WERI-Rb-1 (cell line): ENCODE measurements around the gene RGS3.

Experiments used
- DNase-seq: peaks from one replicate; pipeline ENCODE4 v3.0.0-alpha.2; 2020
- H3K27ac ChIP-seq: fragments of 250-450 bp; sonication (Bioruptor Pico); 2 replicates; pipeline ENCODE4 v1.5.1; 2020; ENCODE audit warnings: mild to moderate bottlenecking, moderate library complexity
- H3K27me3 ChIP-seq: fragments of 250-450 bp; sonication (Bioruptor Pico); 2 replicates; pipeline ENCODE4 v1.5.1; 2021; ENCODE audit warnings: mild to moderate bottlenecking, low read depth, moderate library complexity; ENCODE audit not compliant: insufficient read depth, severe bottlenecking
- H3K36me3 ChIP-seq: fragments of 250-450 bp; sonication (Bioruptor Pico); 2 replicates; pipeline ENCODE4 v1.5.1; 2020; ENCODE audit warnings: mild to moderate bottlenecking, moderate library complexity
- H3K4me3 ChIP-seq: 2 replicates; pipeline ENCODE4 v1.5.1; 2011; ENCODE audit warnings: low read depth, mild to moderate bottlenecking, control low read depth, low read length
- H3K9me3 ChIP-seq: fragments of 250-450 bp; sonication (Bioruptor Pico); 2 replicates; pipeline ENCODE4 v1.5.1; 2021; ENCODE audit warnings: mild to moderate bottlenecking, moderate library complexity; ENCODE audit not compliant: severe bottlenecking
- CTCF ChIP-seq: IDR thresholded peaks from 2 replicates; pipeline ENCODE4 v1.5.1; 2011; ENCODE audit warnings: low read depth, mild to moderate bottlenecking, control low read depth, inconsistent platforms, low read length

The RGS3 gene

DNA sequence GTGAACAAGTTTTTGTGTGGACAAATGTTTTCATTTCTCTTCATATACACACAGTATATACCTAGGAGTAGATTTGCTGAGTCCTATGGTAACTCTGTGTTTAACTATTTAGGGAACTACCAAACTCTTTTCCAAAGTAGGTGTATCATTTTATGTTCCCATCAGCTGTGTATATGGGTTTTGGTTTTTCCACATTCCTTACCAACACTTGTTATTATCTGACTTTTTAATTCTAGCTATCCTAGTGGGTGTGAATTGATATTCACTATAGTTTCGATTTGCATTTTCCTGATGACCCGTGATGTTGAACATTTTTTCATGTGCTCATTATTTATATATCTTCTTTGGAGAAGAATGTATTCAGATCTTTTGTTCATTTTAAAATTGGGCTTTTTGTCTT lies 3.7 kb downstream of the RGS3 start:
- Histone ChIP-seq H3K9me3 (peaks cover 4% of the 10 kb centered on the region), H3K36me3 (no peaks in the 10 kb centered on the region), H3K27ac (no peak overlapping the region), H3K27me3 (no peaks in the 10 kb centered on the region), H3K4me3 (no peak overlapping the region)
- no peak for TF ChIP-seq CTCF
- DNase-seq = no peak

DNA sequence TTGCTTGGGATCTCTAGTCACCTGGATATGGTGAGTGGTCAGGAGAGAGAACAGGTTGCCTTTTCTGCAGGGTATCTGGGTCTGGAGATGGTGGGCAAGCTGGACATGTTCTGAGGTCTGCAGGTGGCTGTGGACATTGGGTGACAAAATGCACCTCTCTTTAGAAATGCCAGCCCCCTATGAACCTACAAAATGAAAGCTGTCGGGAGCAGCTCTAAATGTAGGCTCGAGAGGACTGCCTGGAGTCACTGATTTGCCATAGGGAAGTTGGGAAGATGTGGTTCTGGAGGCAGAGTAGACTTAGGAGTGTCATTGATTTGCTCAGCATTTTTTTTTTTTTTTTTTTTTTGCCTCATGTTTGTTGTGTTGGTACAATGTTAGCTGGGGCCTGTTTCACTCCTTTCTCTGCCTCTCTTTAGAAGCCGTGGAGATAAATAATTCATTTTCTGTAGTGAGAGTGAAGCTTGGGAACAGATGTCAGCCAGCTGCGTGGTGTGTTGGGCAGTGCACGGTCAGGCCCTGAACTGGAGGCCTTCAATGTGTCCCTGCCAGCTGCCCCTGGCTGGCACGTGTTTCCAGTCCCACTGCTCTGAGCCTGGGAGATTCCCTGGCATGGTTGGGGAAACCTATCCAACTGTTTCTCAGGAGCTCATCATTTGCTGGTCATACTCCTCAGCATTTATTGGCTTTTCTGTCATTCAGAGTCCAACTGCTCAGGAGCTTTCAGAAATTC lies 5.4 kb downstream of the RGS3 start:
- no peaks in the 10 kb centered on the region for H3K36me3 ChIP-seq
- H3K27me3 ChIP-seq = no peaks in the 10 kb centered on the region
- TF ChIP-seq CTCF = no peak
- H3K9me3 ChIP-seq = peaks cover 6% of the 10 kb centered on the region
- no peak overlapping the region for H3K4me3 ChIP-seq
- no peak overlapping the region for H3K27ac ChIP-seq
- no peak for DNase-seq

DNA sequence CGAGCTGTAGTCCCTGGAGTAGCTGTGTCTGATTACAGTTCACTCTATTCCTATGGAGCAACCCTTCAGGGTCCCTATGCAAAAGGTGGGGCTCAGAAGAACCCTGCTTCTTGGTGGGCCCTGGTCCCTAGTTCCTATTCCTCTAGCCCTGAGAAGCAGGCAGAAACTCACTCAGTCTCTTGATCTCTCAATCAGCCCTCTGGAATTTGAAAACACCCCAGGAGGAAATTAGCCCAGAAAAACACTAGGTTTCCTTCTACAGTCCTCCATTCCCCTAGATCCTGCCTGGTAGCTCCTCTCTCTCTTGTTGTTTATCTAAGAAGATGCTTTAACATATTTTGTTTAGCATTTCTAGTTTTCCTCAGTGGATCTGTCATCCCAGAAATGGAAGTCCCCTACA lies 7.6 kb downstream of the RGS3 start:
- H3K36me3 ChIP-seq = no peaks in the 10 kb centered on the region
- DNase-seq = no peak
- TF ChIP-seq CTCF = no peak
- H3K27me3 ChIP-seq = no peaks in the 10 kb centered on the region
- H3K4me3 ChIP-seq = no peak overlapping the region
- peaks cover 6% of the 10 kb centered on the region for H3K9me3 ChIP-seq
- no peak overlapping the region for H3K27ac ChIP-seq

GRCh38 chr9:113471566-113471965 lies 8.0 kb downstream of the RGS3 start:
- H3K27me3 ChIP-seq = no peaks in the 10 kb centered on the region
- H3K27ac ChIP-seq = no peak overlapping the region
- peaks cover 6% of the 10 kb centered on the region for H3K9me3 ChIP-seq
- H3K4me3 ChIP-seq = no peak overlapping the region
- no peak for DNase-seq
- H3K36me3 ChIP-seq = no peaks in the 10 kb centered on the region
- no peak for TF ChIP-seq CTCF

GRCh38 chr9:113472199-113472598 lies 8.7 kb downstream of the RGS3 start:
- H3K4me3 ChIP-seq = no peak overlapping the region
- no peak for DNase-seq
- H3K9me3 ChIP-seq = peaks cover 6% of the 10 kb centered on the region
- H3K36me3 ChIP-seq = no peaks in the 10 kb centered on the region
- H3K27me3 ChIP-seq = no peaks in the 10 kb centered on the region
- TF ChIP-seq CTCF = no peak
- no peak overlapping the region for H3K27ac ChIP-seq
